K562 (cell line): ENCODE measurements around the gene CELA1. TPM values are rescaled to one million over a fixed set of nuclear protein-coding genes. Genes with fewer than 3 reads are reported as not detected.
"Not testable (repeated sequence)": the region's sequence is repeated elsewhere in the genome, so short reads cannot be mapped to it uniquely, and the experiment has no call there.

ENCODE experiments used
- ATAC-seq: fragments of 200-7000 bp; cut with Tn5 transposase; 3 replicates; pipeline ENCODE4 v1.9.1; 2020; ENCODE audit warnings: moderate library complexity
- BruUV-seq: library from RNA; stranded (reverse); fragments of 400-500 nt; replicated peaks from 2 replicates; lab custom pipeline; 2021; lab: Mats Ljungman, UMichigan
- CTCF ChIA-PET: fragments of 300-600 bp; formaldehyde crosslinking; extraction: SDS; loops from one replicate; lab custom pipeline; 2021; ENCODE audit warnings: low intra/inter-chr PET ratio; lab: Yijun Ruan, JAX
- POLR2A ChIA-PET: fragments of 300-600, 350-650 bp; sonication (Branson Sonifier 250); formaldehyde crosslinking; extraction: SDS; loops from one replicate; lab custom pipeline; 2021; ENCODE audit warnings: antibody characterized with exemption, inconsistent platforms; lab: Yijun Ruan, JAX
- DNase-seq, 4 experiments: peaks; one replicate each; pipeline versions ENCODE4 v3.0.0 to v3.0.0-alpha.2; 2011 to 2018; ENCODE audit warnings: low spot score in 3 of 4, mixed read lengths in 3 of 4; ENCODE audit errors: extremely low read depth in 1 of 4
- FAIRE-seq: peaks from 2 replicates; lab custom pipeline; 2011; peaks lifted over from hg19 to GRCh38; lab: Jason Lieb, UNC
- H2AFZ ChIP-seq: 2 replicates; pipeline ENCODE4 v1.6.0; 2011; ENCODE audit warnings: low read depth, low read length, control low read depth, inconsistent platforms
- H3K27ac ChIP-seq: fragments of 200-600 bp; 3 replicates; pipeline ENCODE4 v1.8.0; 2011; ENCODE audit warnings: low read depth, mild to moderate bottlenecking, control low read depth, inconsistent platforms, low read length, moderate library complexity, mixed read lengths; ENCODE audit errors: extremely low read depth
- H3K27me3 ChIP-seq, 2 experiments: fragments of 300-600 bp in 1 of 2; 2 replicates in 1 of 2; 3 replicates in 1 of 2; pipeline versions ENCODE4 v1.6.0 to v1.8.0; 2011; ENCODE audit warnings: inconsistent platforms in 2 of 2, low read length in 2 of 2, mild to moderate bottlenecking in 1 of 2, mixed read lengths in 1 of 2, moderate library complexity in 1 of 2; ENCODE audit not compliant: control insufficient read depth in 2 of 2, insufficient read depth in 2 of 2
- H3K36me3 ChIP-seq: fragments of 300-600 bp; 3 replicates; pipeline ENCODE4 v1.8.0; 2011; ENCODE audit warnings: mild to moderate bottlenecking, low read length, inconsistent platforms; ENCODE audit not compliant: control insufficient read depth, insufficient read depth
- H3K4me1 ChIP-seq, 2 experiments: fragments of 200-600 bp in 1 of 2; replicated peaks in 1 of 2; 2 replicates in 1 of 2; 3 replicates in 1 of 2; pipeline versions ENCODE4 v1.5.1 to v1.8.0; 2011; ENCODE audit warnings: inconsistent platforms in 2 of 2, low read length in 2 of 2, mild to moderate bottlenecking in 1 of 2, mixed read lengths in 1 of 2, moderate library complexity in 1 of 2; ENCODE audit not compliant: control insufficient read depth in 2 of 2, insufficient read depth in 2 of 2
- H3K4me2 ChIP-seq: 2 replicates; pipeline ENCODE4 v1.6.1; 2011; ENCODE audit warnings: low read length, control low read depth, inconsistent platforms, mixed read lengths; ENCODE audit not compliant: insufficient read depth
- H3K4me3 ChIP-seq: fragments of 200-600 bp; sonication (generic), shearing (Covaris generic); 2 replicates; pipeline ENCODE4 v1.5.1; 2016; ENCODE audit warnings: control low read depth, inconsistent platforms
- H3K79me2 ChIP-seq: fragments of 200-600 bp; 3 replicates; pipeline ENCODE4 v1.8.0; 2011; ENCODE audit warnings: low read length, inconsistent platforms; ENCODE audit not compliant: control insufficient read depth, insufficient read depth
- H3K9ac ChIP-seq, 2 experiments: 2 replicates each; pipeline versions ENCODE4 v1.6.0 to v1.6.1; 2011; ENCODE audit warnings: low read depth in 2 of 2, low read length in 2 of 2, control low read depth in 1 of 2, inconsistent platforms in 1 of 2, mild to moderate bottlenecking in 1 of 2, mixed read lengths in 1 of 2; ENCODE audit not compliant: insufficient read depth in 1 of 2
- H3K9me1 ChIP-seq: one replicate; pipeline ENCODE4 v1.6.0; 2011; ENCODE audit warnings: inconsistent platforms, mild to moderate bottlenecking, low read length, moderate library complexity; ENCODE audit not compliant: control insufficient read depth, insufficient read depth
- H3K9me3 ChIP-seq: replicated peaks from 2 replicates; pipeline ENCODE4 v1.5.1; 2011; ENCODE audit warnings: low read depth, low read length, inconsistent platforms; ENCODE audit not compliant: control insufficient read depth, insufficient read depth
- H4K20me1 ChIP-seq: replicated peaks from 2 replicates; pipeline ENCODE4 v1.6.1; 2011; ENCODE audit warnings: low read length, inconsistent platforms, mixed read lengths; ENCODE audit not compliant: control insufficient read depth, insufficient read depth
- BCOR ChIP-seq: fragments of 450-650 bp; IDR thresholded peaks from 2 replicates; pipeline ENCODE4 v1.6.1; 2016
- WGBS: fragments of 100-300 bp; shearing (Covaris generic); methylation state at CpG from one replicate; pipeline ENCODE4 v1.1.6; 2016; ENCODE audit warnings: low coverage, mixed read lengths; ENCODE audit not compliant: insufficient coverage; ENCODE audit errors: missing lambda C conversion rate; 5-methylcytosine and 5-hydroxymethylcytosine counted together
- in situ Hi-C: fragments of 300-500 bp; cut with MboI; formaldehyde crosslinking; loops from 4 replicates; pipeline ENCODE4 v1.15.0; 2018; ENCODE audit warnings: inconsistent platforms, mixed read lengths
- intact Hi-C: fragments of 100-400 bp; cut with micrococcal nuclease; formaldehyde crosslinking; loops from 2 replicates; pipeline ENCODE4 v1.14.2; 2022
- polyA plus RNA-seq, 8 experiments: library from polyadenylated mRNA; depleted of rRNA in 4 of 8; stranded (reverse) in 5 of 8; unstranded in 3 of 8; fragments of >200 nt; fragmentation: Nextera tagmentation in 2 of 8; fragmentation: Illumina TruSeq in 1 of 8; extraction: Ambion mirVana in 2 of 8; extraction: Trizol in 1 of 8; gene quantifications; 2 replicates each; pipeline versions ENCODE4 v1.2.1 to v1.2.3, GENCODE V29; 2011 to 2014; ENCODE audit warnings: inconsistent platforms in 1 of 8, missing spikeins in 1 of 8
- total RNA-seq, 7 experiments: library from RNA; depleted of rRNA in 6 of 7; stranded (reverse); fragments of >200 nt in 6 of 7; fragmentation: Illumina TruSeq in 2 of 7; extraction: Trizol in 2 of 7; gene quantifications; 2 replicates each; pipeline versions ENCODE4 v1.2.1 to v1.2.3, GENCODE V29; 2011 to 2021; ENCODE audit warnings: low replicate concordance in 1 of 7
- TF ChIP-seq, protein P1 (sequence below): fragments of 450-650 bp; conservative IDR thresholded peaks from 2 replicates; pipeline ENCODE4 v1.6.1; 2016; ENCODE audit warnings: missing genetic modification characterization, low read depth, mild to moderate bottlenecking, control low read depth, missing compliant biosample characterization

Gene CELA1
- total and polyA plus RNA-seq, 9 of the 15 experiments (the other 6 are each of a cell fraction or from before 2014, with no cell fraction given): 0.06 to 0.27 (median 0.22) TPM; not detected in 6

GRCh38 chr12:51295651-51296050 lies 50.8 kb downstream of the CELA1 start (continued):
- TF ChIP-seq, protein P1, sequence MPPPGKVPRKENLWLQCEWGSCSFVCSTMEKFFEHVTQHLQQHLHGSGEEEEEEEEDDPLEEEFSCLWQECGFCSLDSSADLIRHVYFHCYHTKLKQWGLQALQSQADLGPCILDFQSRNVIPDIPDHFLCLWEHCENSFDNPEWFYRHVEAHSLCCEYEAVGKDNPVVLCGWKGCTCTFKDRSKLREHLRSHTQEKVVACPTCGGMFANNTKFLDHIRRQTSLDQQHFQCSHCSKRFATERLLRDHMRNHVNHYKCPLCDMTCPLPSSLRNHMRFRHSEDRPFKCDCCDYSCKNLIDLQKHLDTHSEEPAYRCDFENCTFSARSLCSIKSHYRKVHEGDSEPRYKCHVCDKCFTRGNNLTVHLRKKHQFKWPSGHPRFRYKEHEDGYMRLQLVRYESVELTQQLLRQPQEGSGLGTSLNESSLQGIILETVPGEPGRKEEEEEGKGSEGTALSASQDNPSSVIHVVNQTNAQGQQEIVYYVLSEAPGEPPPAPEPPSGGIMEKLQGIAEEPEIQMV (tag): no peak

GRCh38 chr12:51294097-51294496 lies 52.4 kb downstream of the CELA1 start:
- intact Hi-C loops: loop anchor here (5.0 kb wide), 1 partner anchor 48 kb away; no protein-coding TSS in a partner anchor
- WGBS: 40% methylated on average over 10 of the region's 10 CpGs
- in situ Hi-C loops: not testable (repeated sequence)

More at GRCh38 chr12:51294097-51294496, 52.4 kb downstream of the CELA1 start:
- TF ChIP-seq BCOR: 0 out of 2 replicates have a peak, but pooled peaks have one; percentile 21
- not testable (repeated sequence) for BruUV-seq, H3K4me3 ChIP-seq, FAIRE-seq, DNase-seq, H3K4me1 ChIP-seq, H3K36me3 ChIP-seq, H3K79me2 ChIP-seq, H2AFZ ChIP-seq, H4K20me1 ChIP-seq, H3K9ac ChIP-seq, H3K27ac ChIP-seq, H3K27me3 ChIP-seq, H3K4me2 ChIP-seq, H3K9me1 ChIP-seq, H3K9me3 ChIP-seq, ATAC-seq
- CTCF ChIA-PET: interaction anchor here (0.6 kb wide), 1 partner anchor 28 kb away, joined by 4 read pairs; no protein-coding TSS in a partner anchor
- POLR2A ChIA-PET: interaction anchor here (1.0 kb wide), 1 partner anchor 67 kb away, joined by 4 read pairs; no protein-coding TSS in a partner anchor
